Effector memory CD4-positive, alpha-beta T cell (primary cell): ENCODE data around the gene C3orf18.

Experiments
- DNase-seq, 3 donors: peaks; one replicate each; pipeline ENCODE4 v3.0.0-alpha.2; 2020
- H3K27ac ChIP-seq: 2 replicates; pipeline ENCODE4 v1.7.0; 2013; ENCODE audit warnings: mild to moderate bottlenecking, low read length, moderate library complexity; ENCODE audit not compliant: insufficient read depth, poor library complexity, severe bottlenecking
- H3K27me3 ChIP-seq: replicated peaks from 2 replicates; pipeline ENCODE4 v1.7.0; 2013; ENCODE audit warnings: mild to moderate bottlenecking, low read length; ENCODE audit not compliant: insufficient read depth, control insufficient read depth, poor library complexity, severe bottlenecking
- H3K36me3 ChIP-seq: 2 replicates; pipeline ENCODE4 v1.7.0; 2013; ENCODE audit warnings: mild to moderate bottlenecking, low read length, moderate library complexity; ENCODE audit not compliant: control insufficient read depth, insufficient read depth
- H3K4me1 ChIP-seq: 2 replicates; pipeline ENCODE4 v1.7.0; 2013; ENCODE audit warnings: low read length, mild to moderate bottlenecking; ENCODE audit not compliant: control insufficient read depth, insufficient read depth, poor library complexity, severe bottlenecking
- H3K4me3 ChIP-seq: 2 replicates; pipeline ENCODE4 v1.7.0; 2013; ENCODE audit warnings: low read length, low read depth, mild to moderate bottlenecking; ENCODE audit not compliant: insufficient read depth, poor library complexity, severe bottlenecking
- H3K9me3 ChIP-seq: 2 replicates; pipeline ENCODE4 v1.7.0; 2013; ENCODE audit warnings: mild to moderate bottlenecking, low read length, moderate library complexity; ENCODE audit not compliant: control insufficient read depth
- total RNA-seq, 3 donors: gene quantifications; one replicate each; lab custom pipeline; 2026; lab: John Stamatoyannopoulos, UW

Gene C3orf18
- total RNA-seq: 13.8 to 15.9 (median 14.0) reads per million in 3 donors

DNA sequence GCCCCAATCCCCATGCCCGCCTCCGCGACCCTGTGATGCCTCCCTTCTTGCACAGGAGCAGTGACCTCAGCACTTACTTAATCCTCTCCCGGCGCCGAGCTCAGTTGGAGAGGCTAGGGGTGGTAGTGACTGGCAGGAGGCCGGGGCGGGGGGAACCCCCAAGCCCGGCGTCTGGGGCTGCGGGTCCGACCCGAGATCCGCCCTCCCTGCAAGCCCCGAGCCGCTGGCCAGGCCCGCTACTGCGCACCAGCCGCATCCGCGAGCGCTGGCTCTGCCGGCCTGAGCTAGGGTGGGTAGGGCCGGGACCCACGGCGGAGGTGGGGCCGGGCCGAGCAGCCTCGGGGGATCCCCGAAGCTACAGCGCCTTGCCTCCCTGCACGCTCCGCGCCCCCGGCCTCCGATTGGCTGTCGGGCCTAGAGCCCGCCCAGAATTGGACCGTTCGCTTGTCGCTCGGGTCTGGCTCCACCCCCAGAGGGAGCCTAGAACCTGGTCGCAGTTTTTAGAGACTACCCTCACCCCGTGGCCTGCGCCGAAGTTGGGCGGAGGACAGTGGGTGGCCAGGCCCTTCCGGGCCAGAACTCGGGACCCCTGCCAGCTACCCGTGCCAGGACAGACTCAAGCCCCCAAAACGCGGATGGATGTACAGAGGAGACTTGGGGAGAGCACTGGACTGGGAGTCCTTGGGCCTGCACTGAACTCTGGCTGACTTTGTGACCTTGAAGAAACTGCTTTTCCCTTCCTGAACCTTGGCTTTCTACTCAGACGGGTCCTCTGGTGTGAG is at the start of gene C3orf18:
Gene C3orf18, minus strand, starts transcription at position 362 of the 782 bp plus-strand sequence. CDS start 2,048 bp downstream, outside the sequence.
- DNase-seq: peak; percentile 88 to 93 (median 90)
- Histone ChIP-seq H3K36me3 (no peaks in the 10 kb centered on the region), H3K9me3 (no peaks in the 10 kb centered on the region), H3K27ac (peak within 1 kb of the TSS; percentile 79), H3K4me1 (peaks cover 40% of the 10 kb centered on the region), H3K4me3 (peak within 1 kb of the TSS; percentile 68), H3K27me3 (no peaks in the 10 kb centered on the region)

DNA sequence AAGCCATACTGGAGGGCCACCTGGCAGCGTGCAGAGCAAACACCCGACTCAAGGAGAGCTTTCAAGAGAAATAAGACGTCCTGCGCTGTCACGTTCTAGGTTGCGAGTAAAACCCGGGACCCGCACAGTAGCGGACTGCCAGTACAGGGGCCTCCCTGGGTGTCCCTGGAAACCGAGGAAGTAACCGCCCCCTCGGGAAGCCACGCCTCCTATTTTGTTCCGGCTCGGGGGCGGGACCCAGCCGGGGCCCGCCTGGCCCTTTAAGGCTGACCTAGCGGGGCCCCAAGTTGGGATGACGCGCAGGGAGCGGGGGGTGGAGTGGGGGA is 49.2 kb upstream of the C3orf18 start:
- Histone ChIP-seq H3K27me3 (no peaks in the 10 kb centered on the region), H3K4me3 (peak overlapping the region; percentile 56), H3K9me3 (no peaks in the 10 kb centered on the region), H3K27ac (peak overlapping the region; percentile 88), H3K4me1 (peaks cover 70% of the 10 kb centered on the region), H3K36me3 (no peaks in the 10 kb centered on the region)
- peak; percentile 94 to 95 (median 95) for DNase-seq

DNA sequence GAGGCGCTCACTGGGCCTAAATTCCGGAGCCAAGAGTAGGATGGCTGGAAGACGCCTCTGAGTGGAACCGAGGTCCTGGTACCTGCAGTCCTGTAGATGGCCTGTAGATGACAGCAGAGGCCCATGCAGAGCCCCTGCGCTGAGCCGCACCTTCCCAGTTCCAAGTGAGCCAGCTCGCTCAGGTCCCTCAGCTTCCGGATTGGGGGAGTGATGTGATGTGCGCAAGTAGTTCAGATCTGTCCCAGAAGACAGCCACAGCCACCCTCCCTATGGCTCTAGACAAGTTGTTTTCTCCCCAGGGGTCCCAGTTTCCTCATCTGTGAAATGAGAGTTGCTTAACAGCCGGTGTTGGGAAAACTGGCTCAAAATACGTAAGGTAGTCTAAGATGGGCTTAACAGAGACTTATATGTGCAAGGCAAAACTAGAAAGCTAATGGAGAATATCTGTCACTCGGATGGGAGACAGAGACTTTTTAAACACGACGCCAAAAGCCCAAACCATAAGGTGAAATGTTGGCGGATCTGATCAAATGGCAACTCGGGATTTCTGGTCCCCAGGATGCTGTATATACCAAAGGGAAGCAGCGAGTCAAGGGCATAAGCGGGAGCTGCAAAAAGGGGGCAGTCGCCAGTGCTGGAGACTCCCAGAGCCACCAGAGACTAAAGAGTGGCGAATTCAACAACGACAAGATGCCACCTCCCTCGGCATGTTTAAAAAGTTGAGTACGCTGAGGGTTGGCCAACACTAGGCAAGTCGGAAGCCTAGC is 48.6 kb upstream of the C3orf18 start:
- Histone ChIP-seq H3K4me1 (peaks cover 67% of the 10 kb centered on the region), H3K27me3 (no peaks in the 10 kb centered on the region), H3K36me3 (no peaks in the 10 kb centered on the region), H3K9me3 (no peaks in the 10 kb centered on the region), H3K27ac (peak overlapping the region; percentile 88), H3K4me3 (peak overlapping the region; percentile 56)
- DNase-seq: peak; percentile 68 to 81 (median 69)

DNA sequence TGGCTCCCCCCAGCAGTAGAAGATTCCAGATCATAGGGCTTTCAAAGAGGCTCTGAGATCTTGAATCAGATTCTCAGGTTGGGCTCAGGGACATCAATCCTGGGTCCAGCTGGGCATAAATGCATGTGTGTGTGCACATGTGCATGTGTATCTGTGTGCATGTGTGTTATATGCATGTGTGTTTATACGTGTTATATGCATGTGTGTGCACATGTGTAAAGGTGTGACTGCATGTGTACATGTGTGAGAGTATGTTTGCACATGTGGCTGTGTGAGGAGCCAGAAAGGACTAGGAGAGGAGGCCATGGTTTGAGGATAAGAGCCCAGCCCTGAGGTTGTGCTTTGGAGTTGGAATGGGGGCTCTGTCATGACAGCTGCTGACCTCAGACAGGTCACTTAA is 47.6 kb upstream of the C3orf18 start:
- DNase-seq: no peak
- Histone ChIP-seq H3K4me1 (peaks cover 64% of the 10 kb centered on the region), H3K9me3 (no peaks in the 10 kb centered on the region), H3K36me3 (peaks cover 3% of the 10 kb centered on the region), H3K27me3 (no peaks in the 10 kb centered on the region), H3K4me3 (no peak overlapping the region), H3K27ac (no peak overlapping the region)

DNA sequence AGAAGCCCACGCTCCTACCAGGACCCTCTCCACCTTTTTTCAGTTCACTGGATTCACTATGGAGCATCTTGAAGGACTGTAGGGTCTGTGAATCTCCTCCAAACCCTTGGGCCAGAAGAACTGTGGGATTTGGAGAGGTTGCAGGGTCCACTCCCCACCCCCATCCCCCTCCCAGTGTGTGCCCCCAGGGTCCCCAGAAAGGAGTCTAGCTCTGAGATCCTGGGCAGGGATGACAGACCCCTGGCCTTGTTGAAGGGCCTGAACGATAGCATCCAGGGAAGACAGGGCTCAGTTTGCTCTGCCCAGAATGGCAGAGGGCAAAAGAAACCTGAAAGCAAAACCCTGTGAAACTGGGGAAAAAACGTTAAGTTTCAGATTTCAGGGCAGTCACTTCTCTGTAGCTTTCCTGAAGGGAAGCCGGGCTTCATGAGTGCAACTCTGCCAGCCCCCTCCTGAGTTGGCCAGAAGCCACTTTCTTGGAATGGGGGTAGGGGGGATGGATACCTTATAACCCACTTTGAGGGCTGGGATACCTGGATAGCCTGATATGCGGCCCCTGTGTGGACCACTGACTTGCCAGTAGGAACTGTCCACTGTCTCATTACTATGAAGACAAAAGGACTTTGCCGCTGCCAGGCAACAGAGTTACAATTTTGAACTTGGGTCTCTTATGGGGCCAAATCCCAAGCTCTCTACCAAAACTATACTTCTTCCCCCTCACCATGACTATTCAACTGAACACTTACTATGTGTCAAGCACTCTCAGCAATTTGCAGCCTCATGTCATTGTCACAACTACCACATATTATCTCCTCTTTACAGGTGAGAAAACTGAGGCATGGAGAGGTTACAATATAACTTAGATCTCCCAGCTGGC is 45.7 kb upstream of the C3orf18 start:
- H3K4me1 ChIP-seq: peaks cover 58% of the 10 kb centered on the region
- no peaks in the 10 kb centered on the region for H3K27me3 ChIP-seq
- peaks cover 20% of the 10 kb centered on the region for H3K36me3 ChIP-seq
- peak overlapping the region; percentile 38 for H3K27ac ChIP-seq
- H3K9me3 ChIP-seq: no peaks in the 10 kb centered on the region
- DNase-seq: no peak
- H3K4me3 ChIP-seq: peak overlapping the region; percentile 82

DNA sequence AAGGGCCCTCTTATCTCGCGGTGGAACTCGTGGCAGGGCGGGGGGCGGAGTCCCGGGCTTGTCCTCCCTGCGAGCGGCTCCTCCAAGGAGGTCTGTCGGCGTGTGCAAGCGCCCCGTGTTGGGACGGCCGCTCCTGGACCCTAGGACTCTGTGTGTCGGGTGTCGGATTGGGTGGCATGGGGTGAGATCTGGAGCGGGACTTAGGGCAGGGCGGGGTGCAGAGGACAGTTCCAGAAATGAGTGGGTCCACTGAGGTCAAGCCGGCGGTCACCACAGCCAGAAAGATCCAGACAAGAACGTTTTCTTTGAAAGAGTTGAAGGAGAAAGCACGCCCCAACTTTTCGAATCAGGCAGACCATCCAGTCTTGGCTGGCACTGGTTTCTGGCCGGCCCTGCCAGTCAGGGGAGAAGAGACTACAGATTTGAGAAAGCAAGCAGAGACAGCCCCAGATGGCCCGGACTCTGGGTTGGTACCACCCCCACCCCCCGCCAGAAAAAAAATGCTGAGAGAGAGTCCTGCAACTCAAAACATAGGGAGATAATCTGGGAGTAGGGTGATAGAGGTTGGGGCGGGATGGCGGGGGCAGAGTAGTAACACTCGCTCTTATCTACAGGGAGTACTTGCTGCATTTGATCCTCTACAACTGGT is 44.8 kb upstream of the C3orf18 start:
- Histone ChIP-seq H3K4me1 (peaks cover 58% of the 10 kb centered on the region), H3K4me3 (peak overlapping the region; percentile 82), H3K9me3 (no peaks in the 10 kb centered on the region), H3K27me3 (no peaks in the 10 kb centered on the region), H3K27ac (peak overlapping the region; percentile 95), H3K36me3 (peaks cover 28% of the 10 kb centered on the region)
- DNase-seq: no peak

DNA sequence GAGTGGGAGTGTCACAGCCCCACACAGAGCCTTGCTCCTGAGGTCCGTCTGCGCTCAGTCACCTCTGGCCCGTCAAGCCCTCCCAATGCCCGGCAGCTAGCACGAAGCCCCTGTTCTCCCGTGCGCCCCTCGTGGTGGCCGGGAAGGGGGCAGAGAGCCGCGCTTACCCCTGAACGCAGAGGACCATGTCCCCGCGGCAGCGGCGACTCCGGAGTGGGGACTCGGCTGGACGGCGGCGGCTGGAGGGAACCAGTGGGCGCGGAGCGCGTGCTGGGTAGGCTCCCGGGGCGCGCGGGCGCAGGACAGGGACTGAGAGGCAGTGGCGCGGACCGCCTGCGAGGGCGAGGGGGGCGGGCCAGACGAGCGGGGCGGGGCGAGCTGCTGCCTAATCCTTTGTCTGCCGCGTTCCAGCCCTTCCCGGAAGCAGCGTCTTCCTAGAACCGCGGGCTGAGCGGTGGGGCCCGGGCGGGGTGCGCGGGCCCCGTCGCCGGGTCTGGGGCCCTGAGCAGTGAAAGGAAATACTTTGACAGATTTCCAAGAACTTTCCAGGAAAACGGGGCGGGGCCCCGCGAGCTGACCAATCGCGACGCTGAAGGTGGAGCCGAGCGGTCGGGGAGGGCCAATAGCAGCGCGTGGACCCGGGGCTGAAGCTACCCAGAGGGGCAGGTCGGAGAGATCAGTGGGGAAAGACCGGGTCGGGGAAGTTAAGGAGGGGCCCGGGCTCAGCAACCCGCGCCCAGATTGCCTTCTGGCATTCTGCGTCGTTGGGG is 44.1 kb upstream of the C3orf18 start, which contains the start of gene CISH:
Gene CISH, minus strand, starts transcription at position 311 of the 770 bp plus-strand sequence. Its CDS starts 124 bp downstream, at position 187.
- Histone ChIP-seq H3K4me3 (peak within 1 kb of the TSS; percentile 82), H3K27ac (peak within 1 kb of the TSS; percentile 95), H3K27me3 (no peaks in the 10 kb centered on the region), H3K4me1 (peaks cover 63% of the 10 kb centered on the region), H3K9me3 (no peaks in the 10 kb centered on the region), H3K36me3 (peaks cover 35% of the 10 kb centered on the region)
- peak; percentile 87 to 91 (median 90) for DNase-seq

DNA sequence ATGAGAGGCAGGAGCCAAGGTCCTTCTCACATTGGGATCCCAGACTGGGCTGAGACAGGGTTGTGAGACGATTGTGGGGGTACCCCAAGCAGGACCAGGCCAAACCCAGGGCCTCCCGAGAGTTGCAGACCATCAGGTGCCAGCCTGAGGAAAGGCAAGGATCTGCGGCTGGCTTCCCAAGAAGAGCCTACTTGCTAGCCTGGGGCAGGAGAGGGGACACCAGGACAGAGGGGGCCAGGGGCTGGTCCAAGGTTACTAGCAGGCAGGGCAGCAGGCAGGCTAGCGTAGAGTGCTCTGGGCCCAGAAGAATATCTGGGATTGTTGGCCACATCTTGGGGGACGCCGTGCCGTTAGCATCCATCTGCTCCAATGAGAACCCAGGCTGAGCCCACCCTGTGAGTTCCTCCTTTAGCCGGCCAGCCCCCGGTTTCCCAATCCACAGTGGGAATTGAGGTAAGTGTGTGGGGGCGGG is 43.5 kb upstream of the C3orf18 start:
- peak overlapping the region; percentile 82 for H3K4me3 ChIP-seq
- peaks cover 41% of the 10 kb centered on the region for H3K36me3 ChIP-seq
- H3K27ac ChIP-seq: peak overlapping the region; percentile 95
- H3K27me3 ChIP-seq: no peaks in the 10 kb centered on the region
- DNase-seq: no peak
- peaks cover 63% of the 10 kb centered on the region for H3K4me1 ChIP-seq
- no peaks in the 10 kb centered on the region for H3K9me3 ChIP-seq
